Stimulated activated CD8-positive, alpha-beta memory T cell treated with anti-CD3 and anti-CD28 coated beads, Interleukin-7, amount 100 ng/mL, for 24 hours (primary cell): ENCODE measurements around the gene BRD3.
A peak's percentile ranks its signal among the peaks of the same experiment; 100 is the strongest.
"Not testable (repeated sequence)": the region's sequence is repeated elsewhere in the genome, so short reads cannot be mapped to it uniquely, and the experiment has no call there.

Experiments
- DNase-seq: peaks from one replicate; pipeline ENCODE4 v3.0.0-alpha.2; 2020; ENCODE audit warnings: low read depth

Gene BRD3

DNA sequence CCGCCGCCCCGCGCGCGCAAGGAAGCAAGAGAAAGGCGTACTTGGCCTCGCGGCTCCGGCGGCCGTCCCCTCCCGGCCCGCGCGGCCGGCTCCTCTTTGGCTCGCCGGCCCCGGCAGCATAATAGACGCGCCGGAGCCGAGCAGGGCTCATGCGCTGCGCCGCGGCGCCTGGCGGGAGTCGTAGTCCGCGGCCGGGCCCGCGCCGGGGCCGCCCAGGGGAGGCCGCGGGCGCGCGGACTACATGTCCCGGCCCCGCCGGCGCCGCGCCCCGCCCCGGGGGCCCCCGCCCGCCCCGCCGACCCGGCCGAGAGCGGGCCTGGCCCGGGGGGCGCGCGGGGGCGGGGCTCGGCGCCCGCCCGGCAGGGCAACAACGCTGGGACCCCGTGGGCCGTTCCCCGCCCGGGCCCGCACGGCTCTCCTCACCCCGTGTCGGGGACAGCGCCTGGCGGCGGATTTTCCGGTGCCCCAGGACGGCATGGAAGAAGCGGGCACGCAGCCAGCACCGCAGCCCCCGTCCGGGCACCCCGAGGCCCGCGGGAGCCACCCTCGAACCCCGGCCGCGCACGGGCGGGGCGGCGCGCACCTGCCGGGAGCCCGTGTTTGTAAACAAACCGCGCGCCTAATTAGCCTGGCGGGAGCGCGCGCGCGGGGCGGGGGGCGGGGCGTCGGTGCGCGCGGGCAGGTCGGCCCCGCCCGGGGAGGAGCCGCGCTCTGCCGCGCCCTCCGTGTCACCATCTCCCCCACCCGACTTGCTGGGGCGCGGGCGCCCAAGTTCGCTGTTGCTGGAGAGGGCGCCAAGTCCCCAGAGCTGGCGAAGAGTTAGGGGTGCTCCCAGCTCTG lies at the start of gene BRD3:
TSS of gene BRD3 (minus strand) at position 123 of the 840 bp plus-strand sequence. CDS start 14,549 bp downstream, outside the sequence.
- DNase-seq, result peak; percentile 49

DNA sequence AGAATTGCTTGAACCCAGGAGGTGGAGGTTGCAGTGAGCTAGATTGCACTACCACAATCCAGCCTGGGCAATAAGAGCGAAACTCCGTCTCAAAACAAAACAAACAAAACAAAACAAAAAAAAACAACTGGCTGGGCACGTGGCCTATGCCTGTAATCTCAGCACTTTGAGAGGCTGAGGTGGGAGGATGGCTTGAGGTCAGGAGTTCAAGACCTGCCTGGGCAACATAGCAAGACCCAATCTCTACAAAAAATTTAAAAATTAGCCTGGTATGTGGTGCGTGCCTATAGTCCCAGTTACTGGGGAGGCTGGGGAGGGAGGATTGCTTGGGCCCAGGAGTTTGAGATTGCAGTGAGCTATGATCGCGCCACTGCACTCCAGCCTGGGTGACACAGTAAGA lies 44.7 kb upstream of the BRD3 start:
- DNase-seq, result no peak

DNA sequence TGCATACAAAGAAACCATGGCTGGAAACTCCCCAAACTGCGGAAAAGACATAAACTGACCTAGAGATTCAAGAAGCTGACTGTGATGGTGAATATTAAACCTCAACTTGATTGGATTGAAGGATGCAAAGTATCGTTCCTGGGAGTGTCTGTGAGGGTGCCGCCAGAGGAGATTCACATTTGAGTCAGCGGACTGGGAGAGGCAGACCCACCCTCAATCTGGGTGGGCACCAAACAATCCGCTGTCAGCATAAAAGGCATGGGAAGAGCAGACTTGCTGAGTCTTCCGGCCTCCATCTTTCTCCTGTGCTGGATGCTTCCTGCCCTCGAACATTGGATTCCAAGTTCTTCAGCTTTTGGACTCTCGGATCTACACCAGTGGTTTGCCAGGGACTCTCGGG lies 43.2 kb upstream of the BRD3 start:
- DNase-seq, result no peak

DNA sequence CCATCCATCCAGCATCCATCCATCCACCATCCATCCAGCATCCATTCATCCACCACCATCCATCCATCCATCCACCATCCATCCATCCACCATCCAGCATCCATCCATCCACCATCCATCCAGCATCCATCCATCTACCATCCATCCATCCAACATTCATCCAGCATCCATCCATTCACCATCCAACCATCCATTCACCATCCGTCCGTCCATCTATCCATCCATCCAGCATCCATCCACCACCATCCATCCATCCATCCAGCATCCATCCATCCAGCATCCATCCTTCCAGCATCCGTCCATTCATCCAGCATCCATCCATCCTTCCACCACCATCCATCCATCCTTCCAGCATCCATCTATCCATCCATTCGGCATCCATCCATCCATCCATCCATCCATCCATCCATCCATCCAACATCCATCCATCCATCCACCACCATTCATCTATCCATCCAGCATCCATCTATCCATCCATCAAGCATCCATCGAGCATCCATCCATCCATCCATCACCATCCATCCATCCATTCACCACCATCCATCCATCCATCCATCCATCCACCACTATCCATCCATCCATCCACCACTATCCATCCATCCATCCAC lies 35.7 kb upstream of the BRD3 start:
- no peak for DNase-seq

DNA sequence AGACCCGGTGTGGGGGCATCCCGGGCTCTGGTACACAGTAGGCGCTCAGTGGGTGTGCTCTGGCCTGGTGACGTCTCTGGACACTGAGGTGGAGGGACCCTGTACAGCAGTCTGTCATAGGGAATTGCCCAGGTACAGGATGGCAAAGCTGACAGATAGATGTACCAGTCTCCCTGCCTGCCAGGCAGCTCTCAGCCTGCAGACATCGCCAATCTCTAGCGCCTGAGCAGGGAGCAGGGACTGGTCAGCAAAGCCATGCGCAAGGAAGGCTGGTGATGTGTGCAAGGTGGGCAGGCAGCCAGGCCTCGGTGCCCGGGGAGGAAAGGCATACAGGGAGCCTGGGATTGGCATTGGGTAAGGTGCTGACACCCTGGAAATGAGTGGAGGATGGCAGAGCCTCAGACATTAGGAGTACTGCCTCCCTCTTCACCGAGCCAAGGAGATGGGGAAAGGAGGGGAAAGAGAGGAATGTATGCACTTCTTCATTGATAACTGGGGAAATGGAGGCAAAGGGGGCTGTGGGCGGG lies 33.9 kb upstream of the BRD3 start:
- DNase-seq, result no peak

DNA sequence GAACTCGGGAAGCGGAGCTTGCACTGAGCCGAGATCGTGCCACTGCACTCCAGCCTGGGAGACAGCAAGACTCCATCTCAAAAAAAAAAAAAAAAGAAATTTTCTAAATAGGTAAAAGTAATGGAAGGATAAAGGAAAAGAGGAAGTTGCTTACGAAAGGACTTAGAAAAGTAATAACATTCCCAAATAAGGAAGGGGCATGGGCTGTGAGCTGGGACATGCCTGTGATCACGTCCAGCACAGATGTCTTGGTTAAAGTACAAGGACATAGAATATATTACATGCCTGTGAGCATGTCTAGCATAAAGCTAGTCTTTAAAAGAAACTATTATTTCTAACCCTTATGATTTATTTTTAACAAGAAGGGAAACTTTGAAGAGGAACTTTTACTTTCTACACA lies 33.3 kb upstream of the BRD3 start:
- DNase-seq, result not testable (repeated sequence)

DNA sequence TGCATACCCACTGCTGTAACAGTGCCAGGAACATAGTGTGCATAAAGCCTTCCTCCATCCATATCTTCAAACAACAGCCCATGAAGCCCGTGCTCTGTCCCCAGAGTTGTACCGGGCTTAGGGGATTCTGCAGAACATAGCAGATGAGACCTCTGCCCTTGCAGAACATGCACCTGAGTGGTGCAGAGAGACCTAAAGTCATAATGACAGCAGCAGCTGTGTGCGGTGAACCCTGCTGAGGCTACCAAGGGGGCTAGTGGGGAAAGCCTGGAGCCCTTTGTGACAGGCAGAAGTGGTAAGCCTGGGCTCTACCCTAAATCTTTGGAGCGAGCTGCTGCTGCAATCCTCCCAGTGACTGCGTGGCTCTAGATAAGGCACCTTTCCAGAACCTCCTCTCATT lies 32.2 kb upstream of the BRD3 start:
- no peak for DNase-seq

DNA sequence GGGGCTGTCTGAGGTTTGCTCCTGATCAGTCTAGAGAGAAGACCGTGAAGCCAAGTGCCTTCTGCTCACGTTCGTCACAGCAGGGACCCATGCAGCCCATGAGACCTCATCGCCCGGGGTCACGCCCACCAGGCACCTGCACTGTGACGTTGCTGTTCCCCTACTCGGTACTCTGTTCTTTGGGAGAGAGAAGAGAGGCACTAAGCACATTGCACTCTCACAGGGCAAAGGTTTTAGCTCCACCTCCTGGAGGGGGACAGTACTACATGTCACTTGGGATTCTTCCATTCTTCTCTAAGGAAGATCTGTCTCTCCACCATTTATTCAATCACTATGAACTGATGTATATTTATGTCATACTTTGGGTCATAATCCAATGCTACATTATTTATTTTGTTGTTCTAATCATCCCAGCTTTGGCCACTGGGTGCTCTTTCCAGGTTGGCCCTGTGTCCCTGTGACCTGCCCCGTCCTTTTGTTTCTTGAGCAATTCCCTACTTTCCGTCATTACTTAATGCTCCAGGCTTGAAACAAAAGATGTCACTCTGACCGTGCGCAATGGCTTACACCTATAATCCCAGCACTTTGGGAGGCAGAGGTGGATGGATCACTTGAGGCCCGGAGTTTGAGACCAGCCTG lies 31.4 kb upstream of the BRD3 start:
- DNase-seq, result peak; percentile 37

DNA sequence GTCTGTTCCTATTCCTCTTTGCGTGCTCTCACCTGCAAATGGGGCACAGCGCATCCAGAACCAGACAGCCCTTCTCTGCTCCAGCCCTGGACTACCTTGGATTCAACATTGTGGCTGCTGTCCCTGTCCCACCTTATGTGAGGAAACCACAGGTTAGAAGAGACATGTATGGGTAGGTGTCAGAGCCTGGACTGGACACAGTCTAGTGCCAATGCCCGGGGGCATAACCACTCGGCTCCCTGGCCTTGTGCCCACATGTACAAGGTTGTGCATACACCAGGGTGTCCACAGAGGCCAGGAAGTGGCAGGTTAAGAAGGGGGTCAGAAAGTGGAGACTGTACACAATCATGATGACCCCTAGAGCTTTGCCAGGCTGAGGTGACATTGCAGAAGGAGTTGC lies 22.1 kb upstream of the BRD3 start:
- no peak for DNase-seq

DNA sequence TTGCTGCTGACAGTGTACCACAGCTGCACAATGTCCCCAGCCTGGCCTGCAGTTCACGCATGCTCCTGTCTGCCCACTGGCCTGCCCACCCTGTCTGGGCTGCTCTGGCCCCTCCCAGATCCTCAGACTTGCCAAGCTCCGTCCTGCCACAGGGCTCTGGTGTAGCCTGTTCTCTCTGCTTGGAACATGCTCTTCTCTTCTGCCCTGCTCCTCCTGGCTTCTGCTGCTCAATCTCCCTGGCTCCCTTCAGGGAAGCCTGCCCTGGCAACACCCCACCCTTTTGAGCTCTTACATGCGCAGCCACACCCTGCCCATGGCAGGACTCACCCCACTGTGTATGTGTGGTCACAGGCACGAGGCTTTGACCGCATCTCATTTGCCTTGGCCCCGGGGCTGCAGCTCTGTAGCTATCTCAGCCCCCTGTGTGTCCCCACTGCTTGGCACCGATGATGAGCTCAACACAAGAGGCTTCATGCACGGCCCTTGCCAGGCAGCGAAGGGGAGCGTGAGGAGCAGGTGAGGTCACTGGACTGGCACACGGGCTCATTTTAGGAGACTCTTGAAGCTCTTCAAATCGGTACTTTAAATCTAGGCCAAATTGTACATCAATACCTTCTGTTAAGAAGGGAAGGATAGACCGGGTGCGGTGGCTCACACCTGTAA lies 20.4 kb upstream of the BRD3 start:
- no peak for DNase-seq

DNA sequence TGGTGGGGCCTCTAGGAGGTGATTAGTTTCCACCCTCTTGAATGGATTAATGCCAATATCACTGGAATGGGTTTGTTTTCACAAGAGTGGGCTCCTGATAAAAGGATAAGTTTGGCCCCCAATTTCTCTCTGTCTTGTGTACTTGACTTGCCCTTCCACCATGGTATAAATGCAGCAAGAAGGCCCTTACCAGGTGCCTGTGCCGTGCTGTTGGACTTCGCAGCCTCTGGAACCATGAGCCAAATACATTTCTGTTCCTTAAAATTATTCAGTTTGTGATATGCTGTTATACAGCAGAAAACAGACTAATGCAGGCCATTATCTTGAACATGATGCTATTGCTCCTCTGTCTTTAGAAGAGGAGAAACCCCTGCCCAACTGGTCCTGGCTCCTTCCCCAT lies 17.8 kb upstream of the BRD3 start:
- no peak for DNase-seq

DNA sequence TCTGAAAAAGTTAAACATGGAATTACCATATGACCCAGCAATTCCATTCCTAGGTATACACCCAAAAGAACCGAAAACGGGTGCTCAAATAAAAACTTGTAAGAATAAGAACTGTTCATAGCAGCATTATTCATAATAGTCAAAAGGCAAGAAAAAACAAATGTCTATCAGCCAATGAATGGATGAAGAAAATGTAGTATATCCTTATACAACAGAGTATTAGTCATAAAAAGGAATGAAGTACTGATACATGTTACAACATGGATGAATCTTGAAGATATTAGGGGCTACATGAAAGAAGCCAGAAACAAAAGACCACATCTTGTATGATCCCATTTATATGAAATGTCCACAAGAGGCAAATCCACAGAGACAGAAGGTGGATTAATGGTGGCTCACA lies 15.6 kb upstream of the BRD3 start:
- no peak for DNase-seq

DNA sequence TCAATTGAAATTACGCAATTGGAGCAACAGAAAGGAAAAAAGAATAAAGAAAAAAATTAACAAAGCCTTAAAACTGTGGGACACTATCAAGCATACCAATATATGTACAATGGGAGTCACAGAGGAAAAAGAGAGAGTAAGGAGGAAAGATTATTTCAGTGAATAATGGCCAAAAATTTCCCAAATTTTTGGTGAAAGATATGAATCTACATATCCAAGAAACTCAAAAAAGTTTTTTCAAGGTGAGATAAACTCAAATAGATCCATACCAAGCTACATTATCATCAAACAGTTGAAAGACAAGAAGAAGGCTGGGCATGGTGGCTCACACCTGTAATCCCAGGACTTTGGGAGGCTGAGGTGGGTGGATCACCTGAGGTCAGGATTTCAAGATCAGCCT lies 8.8 kb upstream of the BRD3 start:
- no peak for DNase-seq

DNA sequence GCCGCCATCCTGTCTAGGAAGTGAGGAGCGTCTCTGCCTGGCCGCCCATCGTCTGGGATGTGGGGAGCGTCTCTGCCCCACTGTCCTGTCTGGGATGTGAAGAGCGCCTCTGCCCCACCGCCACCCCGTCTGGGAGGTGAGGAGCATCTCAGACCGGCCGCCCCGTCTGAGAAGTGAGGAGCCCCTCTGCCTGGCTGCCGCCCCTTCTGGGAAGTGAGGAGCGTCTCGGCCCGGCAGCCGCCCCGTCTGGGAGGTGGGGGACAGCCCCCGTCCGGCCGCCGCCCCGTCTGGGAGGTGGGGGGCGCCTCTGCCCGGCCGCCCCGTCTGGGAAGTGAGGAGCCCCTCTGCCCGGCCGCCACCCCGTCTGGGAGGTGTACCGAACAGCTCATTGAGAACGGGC lies 7.9 kb upstream of the BRD3 start:
- DNase-seq, result not testable (repeated sequence)

DNA sequence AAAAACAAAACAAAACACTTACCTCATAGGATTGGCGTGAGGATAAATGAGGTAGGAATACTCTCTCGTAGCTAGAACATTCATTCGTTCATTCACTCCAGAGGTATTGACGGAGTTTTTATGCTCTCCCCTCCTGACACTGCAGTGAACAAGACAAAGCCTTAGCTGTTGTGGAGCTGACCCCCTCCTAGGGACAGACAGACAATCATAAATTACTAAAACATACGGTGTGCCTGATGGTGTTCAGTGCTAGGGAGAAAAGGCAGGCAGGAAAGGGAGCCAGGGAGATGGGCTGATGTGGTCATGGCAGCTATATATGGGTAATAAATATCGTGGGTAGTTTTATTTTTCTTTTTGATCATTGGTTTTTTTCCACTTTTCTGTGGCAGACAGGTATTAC lies 5.7 kb upstream of the BRD3 start:
- no peak for DNase-seq

DNA sequence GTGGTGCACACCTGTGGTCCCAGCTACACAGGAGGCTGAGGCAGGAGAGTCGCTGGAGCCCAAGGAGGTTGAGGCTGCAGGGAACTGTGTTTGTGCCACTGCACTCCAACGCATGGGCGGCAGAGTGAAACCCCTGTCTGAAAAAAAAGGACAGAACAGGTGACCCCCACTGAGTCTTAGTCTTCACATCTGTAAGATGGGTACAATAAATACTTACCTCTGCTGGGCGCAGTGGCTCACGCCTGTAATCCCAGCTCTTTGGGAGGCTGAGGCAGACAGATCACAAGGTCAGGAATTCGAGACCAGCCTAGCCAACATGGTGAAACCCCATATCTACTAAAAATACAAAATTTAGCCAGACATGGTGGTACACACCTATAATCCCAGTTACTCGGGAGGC lies 4.9 kb upstream of the BRD3 start:
- not testable (repeated sequence) for DNase-seq

DNA sequence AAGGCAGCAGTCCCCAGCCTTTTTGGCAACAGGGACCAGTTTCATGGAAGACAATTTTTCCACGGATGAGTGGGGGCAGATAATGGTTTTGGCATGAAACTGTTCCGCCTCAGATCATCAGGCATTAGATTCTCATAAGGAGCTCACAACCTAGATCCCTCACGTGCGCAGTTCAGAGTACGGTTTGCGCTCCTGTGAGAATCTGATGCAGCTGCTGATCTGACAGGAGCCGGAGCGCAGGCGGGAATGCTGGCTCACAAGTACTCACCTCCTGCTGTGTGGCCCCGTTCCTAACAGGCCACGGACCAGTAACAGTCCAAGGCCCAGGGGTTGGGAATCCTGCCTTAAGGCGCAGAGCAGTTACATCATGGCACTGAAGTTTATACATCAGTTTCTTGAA lies 3.3 kb upstream of the BRD3 start:
- no peak for DNase-seq

DNA sequence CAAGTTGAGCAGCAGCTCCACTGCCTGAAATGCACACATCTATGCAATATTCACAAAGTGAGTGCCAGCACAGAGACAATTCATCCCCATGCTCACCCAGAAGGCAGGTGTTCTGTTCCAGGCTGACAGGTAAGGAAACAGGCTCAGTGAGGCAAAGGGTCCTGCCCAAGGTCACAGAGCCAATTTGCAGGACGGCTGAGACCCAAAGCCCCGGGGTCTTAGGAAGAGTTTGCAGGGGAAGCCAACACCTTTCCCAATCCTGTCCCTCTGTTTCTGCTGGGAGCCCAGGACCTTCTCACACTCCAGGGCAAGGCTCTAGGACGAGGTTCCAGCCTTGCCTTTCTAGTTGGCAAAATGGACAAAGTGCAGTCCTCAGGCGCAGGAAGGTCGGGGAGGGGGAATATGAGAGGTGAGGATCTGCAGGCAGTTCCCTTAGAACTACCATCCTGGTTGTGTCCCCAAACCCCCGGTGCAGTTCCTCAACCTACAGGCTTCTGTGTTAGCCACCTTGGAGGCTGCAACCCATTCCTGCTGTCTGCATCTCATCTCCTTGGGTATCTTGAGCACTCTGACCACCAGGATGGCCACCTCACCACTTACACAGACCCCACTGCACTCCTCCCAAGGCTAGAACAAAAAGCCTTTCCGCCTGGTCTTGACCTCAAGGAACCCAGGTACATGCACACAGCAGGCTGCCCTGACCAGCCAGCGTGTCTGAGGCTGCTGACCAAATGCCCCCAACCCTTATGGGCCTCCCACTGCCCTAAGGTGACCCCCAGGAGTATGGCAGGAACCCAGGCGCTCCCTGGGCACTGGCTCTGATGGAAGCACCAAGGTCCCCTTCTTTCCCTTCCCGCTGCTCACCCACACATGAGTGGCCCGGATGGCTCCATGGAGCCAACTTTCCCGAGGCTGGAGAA lies 1.9 kb upstream of the BRD3 start:
- DNase-seq, result no peak

DNA sequence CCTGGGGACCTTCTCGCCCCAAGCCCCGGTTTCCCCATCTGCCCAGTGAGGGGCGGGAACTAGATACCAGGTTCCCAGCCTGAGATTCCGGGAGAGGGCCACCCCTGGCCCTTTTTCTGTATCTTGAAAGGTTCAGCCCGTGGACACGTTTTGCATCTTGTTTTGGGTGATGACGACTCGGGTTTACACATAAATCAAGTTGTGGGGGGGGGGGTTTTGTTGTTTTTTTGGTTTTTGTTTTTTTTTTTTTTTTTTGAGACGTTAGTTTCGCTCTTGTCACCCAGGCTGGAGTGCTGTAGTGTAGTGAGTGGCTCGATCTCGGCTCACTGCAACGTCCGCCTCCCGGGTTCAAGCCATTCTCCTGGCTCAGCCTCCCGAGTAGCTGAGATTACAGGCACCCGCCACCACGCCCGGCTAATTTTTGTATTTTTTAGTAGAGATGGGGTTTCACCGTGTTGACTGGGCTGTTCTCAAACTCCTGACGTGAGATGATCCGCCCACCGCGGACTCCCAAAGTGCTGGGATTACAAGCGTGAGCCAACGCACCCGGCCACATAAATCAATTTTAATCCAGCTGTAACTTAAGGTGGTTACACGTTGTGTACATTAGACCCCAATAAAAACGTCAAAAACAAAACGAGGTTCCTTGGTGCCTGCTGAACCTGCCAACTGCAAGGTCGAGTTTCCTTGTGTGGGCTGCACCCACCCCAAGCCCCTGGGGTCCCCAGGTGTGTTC lies 1.1 kb upstream of the BRD3 start:
- DNase-seq, result no peak
